Progenitor cell of endocrine pancreas (in vitro differentiated cells): Measurements from ENCODE around the gene NETO1. TPM values are rescaled to one million over a fixed set of nuclear protein-coding genes. Genes with fewer than 3 reads are reported as not detected.

Experiments used
- DNase-seq: peaks from one replicate; pipeline ENCODE4 v3.0.0; 2021; ENCODE audit warnings: low spot score; ENCODE audit not compliant: unreplicated experiment
- H3K27ac Mint-ChIP-seq: 2 replicates; pipeline ENCODE4 v1.8.0; 2021; ENCODE audit warnings: mild to moderate bottlenecking, moderate library complexity, mixed read lengths
- H3K27me3 Mint-ChIP-seq: 2 replicates; pipeline ENCODE4 v1.8.0; 2021; ENCODE audit warnings: mixed read lengths
- H3K36me3 Mint-ChIP-seq: 2 replicates; pipeline ENCODE4 v1.8.0; 2022; ENCODE audit warnings: mixed read lengths; ENCODE audit not compliant: insufficient read depth
- H3K4me1 Mint-ChIP-seq: 2 replicates; pipeline ENCODE4 v1.8.0; 2021; ENCODE audit warnings: low read depth, mixed read lengths
- H3K4me3 Mint-ChIP-seq: 2 replicates; pipeline ENCODE4 v1.8.0; 2021; ENCODE audit warnings: low read depth, mild to moderate bottlenecking, moderate library complexity, mixed read lengths
- H3K9me3 Mint-ChIP-seq: 2 replicates; pipeline ENCODE4 v1.8.0; 2021; ENCODE audit warnings: low read depth, mixed read lengths
- total RNA-seq: library from RNA; stranded (reverse); gene quantifications from 2 replicates; pipeline ENCODE4 v1.2.1, GENCODE V29; 2021
- TF ChIP-seq, protein P1 (sequence below): fragments of 200-600 bp; sonication (generic); IDR thresholded peaks from one replicate; pipeline ENCODE4 v1.5.0; 2021; ENCODE audit warnings: antibody characterized with exemption, mild to moderate bottlenecking; ENCODE audit not compliant: unreplicated experiment

Gene NETO1
- total RNA-seq, 1 donor from 2014 or later, result 52.4 TPM

- H3K4me3 Mint-ChIP-seq, result peak overlapping the region; percentile 77
- H3K9me3 Mint-ChIP-seq, result no peaks in the 10 kb centered on the region
- TF ChIP-seq, protein P1, sequence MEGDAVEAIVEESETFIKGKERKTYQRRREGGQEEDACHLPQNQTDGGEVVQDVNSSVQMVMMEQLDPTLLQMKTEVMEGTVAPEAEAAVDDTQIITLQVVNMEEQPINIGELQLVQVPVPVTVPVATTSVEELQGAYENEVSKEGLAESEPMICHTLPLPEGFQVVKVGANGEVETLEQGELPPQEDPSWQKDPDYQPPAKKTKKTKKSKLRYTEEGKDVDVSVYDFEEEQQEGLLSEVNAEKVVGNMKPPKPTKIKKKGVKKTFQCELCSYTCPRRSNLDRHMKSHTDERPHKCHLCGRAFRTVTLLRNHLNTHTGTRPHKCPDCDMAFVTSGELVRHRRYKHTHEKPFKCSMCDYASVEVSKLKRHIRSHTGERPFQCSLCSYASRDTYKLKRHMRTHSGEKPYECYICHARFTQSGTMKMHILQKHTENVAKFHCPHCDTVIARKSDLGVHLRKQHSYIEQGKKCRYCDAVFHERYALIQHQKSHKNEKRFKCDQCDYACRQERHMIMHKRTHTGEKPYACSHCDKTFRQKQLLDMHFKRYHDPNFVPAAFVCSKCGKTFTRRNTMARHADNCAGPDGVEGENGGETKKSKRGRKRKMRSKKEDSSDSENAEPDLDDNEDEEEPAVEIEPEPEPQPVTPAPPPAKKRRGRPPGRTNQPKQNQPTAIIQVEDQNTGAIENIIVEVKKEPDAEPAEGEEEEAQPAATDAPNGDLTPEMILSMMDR, result no peak
- H3K27me3 Mint-ChIP-seq, result peaks cover 26% of the 10 kb centered on the region
- H3K36me3 Mint-ChIP-seq, result no peaks in the 10 kb centered on the region
- no peak for DNase-seq
- H3K4me1 Mint-ChIP-seq, result peaks cover 19% of the 10 kb centered on the region
- peak overlapping the region; percentile 44 for H3K27ac Mint-ChIP-seq
Measured at GRCh38 chr18:72869226-72870185, 1.7 kb upstream of the NETO1 start.

GRCh38 chr18:72868585-72869225 is 918 bp upstream of the NETO1 start:
- TF ChIP-seq, protein P1, result no peak
- Mint-ChIP-seq H3K27ac (peak overlapping the region; percentile 81), H3K4me3 (peak overlapping the region; percentile 77), H3K36me3 (peaks cover 4% of the 10 kb centered on the region), H3K27me3 (peaks cover 26% of the 10 kb centered on the region), H3K4me1 (peaks cover 19% of the 10 kb centered on the region), H3K9me3 (no peaks in the 10 kb centered on the region)
- DNase-seq, result peak; percentile 24

- Mint-ChIP-seq H3K4me3 (peak overlapping the region; percentile 85), H3K4me1 (peaks cover 19% of the 10 kb centered on the region), H3K36me3 (peaks cover 18% of the 10 kb centered on the region), H3K27me3 (peaks cover 26% of the 10 kb centered on the region), H3K9me3 (no peaks in the 10 kb centered on the region), H3K27ac (peak overlapping the region; percentile 0)
- TF ChIP-seq, protein P1, result no peak
- peak; percentile 42 for DNase-seq
Measured at GRCh38 chr18:72866901-72867745, 664 bp downstream of the NETO1 start.

DNA sequence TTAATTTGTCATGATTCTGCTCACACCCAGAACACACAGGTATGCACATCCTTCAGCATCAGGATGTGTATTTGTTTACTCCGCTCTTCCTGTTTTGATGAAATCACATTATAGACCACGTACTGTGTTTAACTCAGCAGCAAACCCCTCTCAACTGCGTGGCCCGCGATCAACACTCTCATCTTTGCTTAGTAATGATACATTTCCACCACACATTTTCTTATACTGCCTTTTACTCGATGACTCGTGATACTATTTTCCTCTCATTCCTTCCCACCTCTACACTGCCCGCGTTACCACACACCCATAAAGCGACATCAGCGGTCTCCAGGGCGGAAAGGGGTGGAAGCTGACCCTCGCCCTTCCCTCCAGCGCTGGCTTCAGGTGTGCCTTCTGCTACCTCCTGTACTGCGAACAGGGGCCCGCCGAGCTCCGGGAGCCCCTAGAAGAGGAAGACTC is 1.3 kb downstream of the NETO1 start:
- Mint-ChIP-seq H3K4me3 (peak overlapping the region; percentile 85), H3K9me3 (no peaks in the 10 kb centered on the region), H3K27ac (peak overlapping the region; percentile 0), H3K4me1 (peaks cover 19% of the 10 kb centered on the region), H3K36me3 (peaks cover 23% of the 10 kb centered on the region), H3K27me3 (peaks cover 26% of the 10 kb centered on the region)
- TF ChIP-seq, protein P1, result no peak
- DNase-seq, result no peak

DNA sequence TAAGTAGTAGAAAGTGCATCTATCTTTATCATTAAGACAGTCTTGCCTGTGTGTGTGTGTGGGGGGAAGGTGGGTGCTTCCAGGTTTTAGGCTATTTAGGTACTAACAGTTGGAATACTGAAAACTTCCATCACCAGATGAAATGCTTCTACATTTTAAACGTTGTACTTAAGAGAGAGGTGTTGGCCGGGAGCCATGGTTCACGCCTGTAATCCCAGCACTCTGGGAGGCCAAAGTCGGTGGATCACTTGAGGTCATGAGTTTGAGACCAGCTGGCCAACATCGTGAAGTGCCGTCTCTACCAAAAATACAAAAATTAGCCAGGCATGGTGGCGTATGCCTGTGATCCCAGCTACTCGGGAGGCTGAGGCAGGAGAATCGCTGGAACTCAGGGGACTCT is 4.0 kb downstream of the NETO1 start:
- Mint-ChIP-seq H3K4me1 (peaks cover 11% of the 10 kb centered on the region), H3K27me3 (peaks cover 13% of the 10 kb centered on the region), H3K27ac (no peak overlapping the region), H3K9me3 (no peaks in the 10 kb centered on the region), H3K4me3 (no peak overlapping the region), H3K36me3 (peaks cover 33% of the 10 kb centered on the region)
- TF ChIP-seq, protein P1, result no peak
- DNase-seq, result no peak
